SK-N-SH treated with all-trans-retinoic acid at 6 μM for 48 hours (cell line): Measurements from ENCODE around the gene ACAA1.

ENCODE experiments used
- ISL1 ChIP-seq: fragments of 250-450 bp; sonication (Bioruptor Pico); IDR thresholded peaks from 2 replicates; pipeline ENCODE4 v2.1.2; 2022; ENCODE audit warnings: mild to moderate bottlenecking, moderate library complexity
- PATZ1 ChIP-seq: fragments of 250-450 bp; sonication (Bioruptor Pico); IDR thresholded peaks from 2 replicates; pipeline ENCODE4 v1.8.0; 2020; ENCODE audit warnings: mild to moderate bottlenecking, moderate library complexity, borderline replicate concordance
- RARB ChIP-seq: fragments of 250-450 bp; sonication (Bioruptor Pico); IDR thresholded peaks from 2 replicates; pipeline ENCODE4 v1.8.0; 2021; ENCODE audit warnings: mild to moderate bottlenecking, moderate library complexity
- SNAI2 ChIP-seq: fragments of 250-450 bp; sonication (Bioruptor Pico); IDR thresholded peaks from 2 replicates; pipeline ENCODE4 v1.5.0; 2020; ENCODE audit warnings: mild to moderate bottlenecking, moderate library complexity
- ZC3H10 ChIP-seq: fragments of 250-450 bp; sonication (Bioruptor Pico); IDR thresholded peaks from 2 replicates; pipeline ENCODE4 v1.5.1; 2021; ENCODE audit warnings: mild to moderate bottlenecking, moderate library complexity

- no peak for TF ChIP-seq RARB (CRISPR knock-in tag)
- no peak for TF ChIP-seq PATZ1 (CRISPR knock-in tag)
- TF ChIP-seq SNAI2 (CRISPR knock-in tag) = no peak
- TF ChIP-seq ZC3H10 (CRISPR knock-in tag) = no peak
- no peak for TF ChIP-seq ISL1 (CRISPR knock-in tag)
Measured at GRCh38 chr3:38085943-38086324, 51.0 kb downstream of the ACAA1 start.
